Motor neuron (in vitro differentiated cells): ENCODE results near the gene ITFG1. TPM values are rescaled to one million over a fixed set of nuclear protein-coding genes. Genes with fewer than 3 reads are reported as not detected.
"Not testable (repeated sequence)": the region's sequence is repeated elsewhere in the genome, so short reads cannot be mapped to it uniquely, and the experiment has no call there.

Experiments used
- ATAC-seq, 8 experiments: fragments of 200-7000 bp; cut with Tn5 transposase; replicated peaks in 6 of 8; 2 replicates each; pipeline ENCODE4 v1.8.0; 2021; ENCODE audit warnings: mild to moderate bottlenecking in 8 of 8, moderate library complexity in 8 of 8
- H3K27ac ChIP-seq, 2 donors: fragments of 250-450 bp; sonication (Bioruptor Pico); 2 replicates each; pipeline ENCODE4 v1.9.0; 2021; ENCODE audit warnings: antibody characterized with exemption in 2 of 2, mild to moderate bottlenecking in 2 of 2, moderate library complexity in 1 of 2
- H3K4me1 ChIP-seq, 2 donors: fragments of 250-450 bp; sonication (Bioruptor Pico); replicated peaks in 1 of 2; 2 replicates each; pipeline ENCODE4 v1.6.1; 2021; ENCODE audit warnings: antibody characterized with exemption in 2 of 2, mild to moderate bottlenecking in 2 of 2, moderate library complexity in 1 of 2
- H3K4me3 ChIP-seq, 5 donors: fragments of 250-450 bp; sonication (Bioruptor Pico); 2 replicates each; pipeline ENCODE4 v1.9.0; 2021; ENCODE audit warnings: antibody characterized with exemption in 5 of 5, mild to moderate bottlenecking in 5 of 5, moderate library complexity in 4 of 5
- WGBS, 10 experiments: fragments of 450-650 bp; shearing (Covaris generic); methylation state at CpG; one replicate each; pipeline ENCODE4 v1.0.0; 2022; 5-methylcytosine and 5-hydroxymethylcytosine counted together
- in situ Hi-C, 9 experiments: fragments of 400-800 bp; cut with MboI; loops; one replicate each; pipeline ENCODE4 v1.15.0; 2021; ENCODE audit warnings: low sequenced_read_pairs in 9 of 9, low pct_unique_long_range_greater_than_20kb in 2 of 9; ENCODE audit not compliant: unreplicated experiment in 9 of 9
- total RNA-seq, 8 experiments: library from RNA; unstranded; fragments of 300-600 nt; gene quantifications; 2 replicates each; pipeline versions ENCODE4 v1.2.3 to v1.2.4, GENCODE V29; 2022

ITFG1 gene
- total RNA-seq, 8 experiments from 2014 or later = 50.5 to 110 (median 67.8) TPM

DNA sequence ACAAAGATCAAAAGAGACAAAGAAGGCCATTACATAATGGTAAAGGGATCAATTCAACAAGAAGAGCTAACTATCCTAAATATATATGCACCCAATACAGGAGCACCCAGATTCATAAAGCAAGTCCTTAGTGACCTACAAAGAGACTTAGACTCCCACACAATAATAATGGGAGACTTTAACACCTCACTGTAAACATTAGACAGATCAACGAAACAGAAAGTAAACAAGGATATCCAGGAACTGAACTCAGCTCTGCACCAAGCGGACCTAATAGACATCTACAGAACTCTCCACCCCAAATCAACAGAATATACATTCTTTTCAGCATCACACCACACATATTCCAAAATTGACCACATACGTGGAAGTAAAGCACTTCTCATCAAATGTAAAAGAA is 20.8 kb downstream of the ITFG1 start:
- in situ Hi-C loops = not testable (repeated sequence)

DNA sequence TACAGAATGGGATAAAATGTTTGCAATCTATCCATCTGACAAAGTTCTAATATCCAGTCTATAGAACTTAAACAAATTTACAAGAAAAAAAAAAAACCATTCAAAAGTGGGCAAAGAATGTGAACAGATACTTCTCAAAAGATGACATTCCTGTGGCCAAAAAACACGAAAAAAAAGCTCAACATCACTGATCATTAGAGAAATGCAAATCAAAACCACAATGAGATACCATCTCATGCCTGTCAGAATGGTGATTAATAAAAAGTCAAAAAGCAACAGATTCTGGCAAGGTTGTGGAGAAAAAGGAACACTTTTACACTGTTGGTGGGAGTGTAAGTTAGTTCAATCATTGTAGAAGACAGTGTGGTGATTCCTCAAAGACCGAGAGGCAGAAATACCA is 26.6 kb downstream of the ITFG1 start:
- in situ Hi-C loops, H3K4me1 ChIP-seq, H3K27ac ChIP-seq, H3K4me3 ChIP-seq, ATAC-seq: not testable (repeated sequence)
- WGBS, 10 experiments = 17 to 93% (median 86%) methylated on average over 1 to 2 of the region's 2 CpGs; no CpG with 5 or more reads in 2 of the 10 experiments

More for the DNA sequence above, 20.8 kb downstream of the ITFG1 start:
- H3K4me1 ChIP-seq, H3K27ac ChIP-seq, ATAC-seq, H3K4me3 ChIP-seq: not testable (repeated sequence)
- WGBS, 10 experiments = 20 to 90% (median 80%) methylated on average over 1 to 2 of the region's 3 CpGs; no CpG with 5 or more reads in 7 of the 10 experiments

DNA sequence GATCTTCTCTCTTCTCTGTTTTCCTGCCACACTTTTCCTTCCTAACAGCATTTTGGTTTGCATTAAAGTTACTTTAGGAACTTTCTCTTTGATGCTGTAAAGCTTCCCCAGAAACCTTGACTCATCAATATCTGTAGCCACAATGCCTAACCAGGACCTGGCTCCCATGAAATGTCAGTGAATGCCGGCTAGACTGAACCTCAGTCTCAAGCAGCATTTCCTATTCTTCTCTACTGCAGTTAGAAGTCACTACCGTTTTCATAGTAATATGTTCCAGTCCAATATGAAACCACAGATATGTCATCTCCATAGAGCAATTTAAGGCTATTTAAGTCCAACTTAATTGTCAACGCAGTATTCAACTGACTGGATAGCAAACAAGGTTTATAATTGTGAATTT is 28.9 kb downstream of the ITFG1 start:
- no peak for ATAC-seq
- no peak overlapping the region for H3K4me3 ChIP-seq
- no peaks in the 10 kb centered on the region for H3K4me1 ChIP-seq
- WGBS, 10 experiments = 29 to 100% (median 98%) methylated on average over 2 to 3 of the region's 3 CpGs; no CpG with 5 or more reads in 1 of the 10 experiments
- H3K27ac ChIP-seq = no peak overlapping the region
- in situ Hi-C loops = no loop called here

DNA sequence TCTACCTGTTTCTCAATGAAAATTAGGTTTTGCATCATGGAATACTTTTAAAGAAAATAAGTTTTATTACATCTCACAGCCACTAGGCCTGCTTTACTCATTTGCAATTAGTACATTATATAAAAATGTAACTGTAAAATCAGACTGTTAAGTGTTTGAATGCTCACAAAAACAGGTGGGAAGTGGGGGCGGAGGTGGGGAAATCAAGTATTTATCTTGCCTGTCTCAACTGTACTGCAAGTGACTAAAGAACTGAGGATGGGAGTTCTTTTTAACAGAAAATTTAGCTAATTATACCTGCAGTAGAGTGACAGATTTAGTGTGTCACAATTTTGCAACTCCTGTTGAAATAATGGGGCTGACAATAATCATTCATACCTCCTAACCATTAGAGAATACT is 34.1 kb downstream of the ITFG1 start:
- no peaks in the 10 kb centered on the region for H3K4me1 ChIP-seq
- no peak overlapping the region for H3K27ac ChIP-seq
- no peak for ATAC-seq
- H3K4me3 ChIP-seq = no peak overlapping the region
- WGBS, 10 experiments = 83 to 100% (median 100%) methylated on average over 1 of the region's 1 CpG; no CpG with 5 or more reads in 3 of the 10 experiments
- in situ Hi-C loops = no loop called here

DNA sequence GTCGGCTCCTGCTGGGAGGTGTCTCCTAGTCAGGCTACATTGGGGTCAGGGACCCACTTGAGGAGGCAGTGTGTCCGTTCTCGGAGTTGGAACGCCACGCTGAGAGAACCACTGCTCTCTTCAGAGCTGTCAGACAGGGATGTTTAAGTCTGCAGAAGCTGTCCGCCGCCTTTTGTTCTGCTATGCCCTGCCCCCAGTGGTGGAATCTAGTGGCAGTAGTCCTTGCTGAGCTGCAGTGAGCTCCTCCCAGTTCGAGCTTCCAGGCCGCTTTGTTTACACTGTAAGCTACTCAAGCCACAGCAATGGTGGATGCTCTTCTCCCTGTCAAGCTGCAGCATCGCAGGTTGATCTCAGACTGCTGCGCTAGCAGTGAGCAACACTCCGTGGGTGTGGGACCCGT is 36.0 kb downstream of the ITFG1 start:
- no peak overlapping the region for H3K27ac ChIP-seq
- H3K4me1 ChIP-seq = no peaks in the 10 kb centered on the region
- ATAC-seq = peak in 1 of 8 experiments; percentile 42
- 80 to 100% (median 90%) methylated on average over 1 to 10 of the region's 13 CpGs; no CpG with 5 or more reads in 5 of the 10 experiments for WGBS, 10 experiments
- no peak overlapping the region for H3K4me3 ChIP-seq
- in situ Hi-C loops = no loop called here

DNA sequence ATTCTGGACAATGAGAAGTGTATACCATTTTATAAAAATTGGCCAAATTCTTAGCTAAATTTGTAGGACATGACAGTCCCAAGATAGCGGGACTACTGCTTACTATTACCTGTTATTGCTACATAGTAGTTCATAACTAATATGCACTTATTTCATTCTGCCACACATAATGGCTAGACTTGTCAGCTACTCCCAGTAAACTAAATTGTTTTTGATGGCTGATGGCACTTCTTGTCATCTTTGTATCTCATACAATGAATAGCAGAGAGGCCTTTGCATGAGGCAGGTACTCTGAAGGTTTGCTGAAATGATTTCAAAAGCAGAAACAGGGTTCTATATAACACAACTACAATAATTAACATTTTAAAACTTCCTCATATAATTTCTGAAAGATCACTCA is 44.0 kb downstream of the ITFG1 start:
- H3K4me1 ChIP-seq = no peaks in the 10 kb centered on the region
- WGBS, 10 experiments = 83 to 100% (median 100%) methylated on average over 1 of the region's 1 CpG; no CpG with 5 or more reads in 3 of the 10 experiments
- H3K27ac ChIP-seq = no peak overlapping the region
- in situ Hi-C loops = no loop called here
- no peak overlapping the region for H3K4me3 ChIP-seq
- ATAC-seq = no peak

DNA sequence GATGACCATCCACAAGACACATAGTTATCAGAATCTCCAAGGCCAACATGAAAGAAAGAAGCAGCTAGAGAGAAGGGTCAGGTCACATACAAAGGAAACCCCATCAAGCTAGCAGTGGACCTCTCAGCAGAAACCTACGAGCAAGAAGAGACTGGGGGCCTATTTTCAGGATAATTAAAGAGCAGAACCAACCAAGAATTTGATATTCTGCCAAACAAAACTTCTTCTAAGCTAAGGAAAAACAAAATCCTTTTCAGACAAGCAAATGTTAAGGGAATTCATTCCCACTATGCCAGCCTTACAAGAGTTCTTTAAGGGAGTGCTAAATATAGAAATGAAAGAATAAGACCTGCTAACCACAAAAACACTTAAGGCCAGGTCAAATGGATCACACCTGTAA is 47.8 kb downstream of the ITFG1 start:
- no peak for ATAC-seq
- no peak overlapping the region for H3K27ac ChIP-seq
- no peak overlapping the region for H3K4me3 ChIP-seq
- in situ Hi-C loops = no loop called here
- no peaks in the 10 kb centered on the region for H3K4me1 ChIP-seq
- WGBS, 10 experiments = 71 to 100% (median 94%) methylated on average over 1 of the region's 1 CpG; no CpG with 5 or more reads in 2 of the 10 experiments

DNA sequence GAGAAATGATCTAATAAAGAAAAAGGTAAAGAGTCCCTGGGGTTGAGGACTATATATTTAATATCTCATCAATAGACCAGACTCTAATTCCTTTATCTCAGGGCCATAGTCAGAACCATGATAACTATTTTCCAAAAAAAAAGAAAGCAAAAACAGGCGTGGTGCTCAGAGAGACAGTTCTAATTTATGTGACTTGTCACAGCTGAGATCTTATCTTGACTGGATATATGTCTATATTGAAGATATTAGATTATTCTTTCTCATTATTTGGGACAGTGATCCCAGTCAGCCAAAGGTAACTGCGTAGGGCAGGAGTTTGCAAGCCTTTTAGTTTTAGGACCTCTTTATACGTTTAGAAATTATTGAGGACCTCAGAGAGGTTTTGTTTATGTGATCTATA is 52.4 kb downstream of the ITFG1 start:
- Histone ChIP-seq H3K4me3 (no peak overlapping the region), H3K27ac (no peak overlapping the region), H3K4me1 (no peaks in the 10 kb centered on the region)
- 60 to 100% (median 86%) methylated on average over 1 to 3 of the region's 3 CpGs for WGBS, 10 experiments
- no peak for ATAC-seq
- in situ Hi-C loops = no loop called here

DNA sequence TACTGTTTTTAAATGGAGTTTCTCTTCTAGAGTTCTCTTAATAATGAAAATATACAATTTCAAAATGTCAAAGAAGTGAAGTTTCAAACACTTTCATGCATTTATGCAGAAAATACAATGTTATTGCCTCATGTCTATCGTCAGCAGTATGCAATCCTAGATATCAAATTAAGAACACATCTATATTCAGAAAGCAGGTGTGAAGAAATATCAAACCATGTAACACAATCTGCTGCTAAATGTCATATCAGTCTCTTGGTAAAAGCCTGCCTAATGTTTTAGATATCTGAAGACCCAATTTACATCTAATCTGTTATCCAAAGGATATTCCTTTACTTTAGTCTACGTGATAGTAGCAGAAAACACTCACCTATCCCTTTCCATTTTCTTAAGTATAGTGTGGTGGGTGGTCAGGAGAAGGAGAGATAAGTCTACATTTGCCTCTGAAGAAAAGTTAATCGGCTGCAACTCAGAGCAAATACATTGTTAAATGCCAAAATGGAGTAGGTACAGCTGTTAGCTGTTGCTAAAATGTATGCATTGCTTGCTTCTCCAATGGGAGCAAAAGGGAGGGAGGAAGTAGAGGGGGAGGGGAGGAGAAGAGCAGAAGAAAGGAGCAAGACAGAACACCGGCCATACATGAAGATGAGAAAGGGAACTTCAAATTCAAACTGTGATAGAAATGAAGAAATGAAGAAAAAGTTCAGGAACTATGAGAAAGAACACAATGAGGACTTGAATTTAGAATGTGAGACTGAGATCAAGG is 64.9 kb downstream of the ITFG1 start:
- ATAC-seq = no peak
- WGBS, 10 experiments = 60 to 94% (median 87%) methylated on average over 1 to 4 of the region's 4 CpGs; no CpG with 5 or more reads in 1 of the 10 experiments

DNA sequence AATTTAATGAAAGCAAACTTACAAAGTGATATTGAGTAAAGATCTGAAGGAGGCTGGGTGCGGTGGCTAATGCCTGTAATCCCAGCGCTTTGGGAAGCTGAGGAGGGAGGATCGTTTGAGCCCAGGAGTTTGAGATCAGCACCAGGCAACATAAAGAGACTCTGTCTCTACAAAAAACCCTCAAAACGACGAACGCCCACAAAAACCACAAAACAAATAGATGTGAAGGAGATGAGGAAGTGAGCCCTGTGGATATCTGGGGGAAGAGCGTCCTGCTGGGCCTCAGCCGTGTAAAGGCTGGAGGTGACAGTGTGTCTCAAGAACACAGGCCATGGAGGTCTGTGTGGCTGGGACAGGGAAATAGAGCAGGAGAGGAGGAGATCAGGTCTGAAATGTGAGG is 68.8 kb downstream of the ITFG1 start:
- ATAC-seq = no peak
- WGBS, 10 experiments = 67 to 93% (median 81%) methylated on average over 1 to 8 of the region's 8 CpGs; no CpG with 5 or more reads in 1 of the 10 experiments
- Histone ChIP-seq H3K27ac (no peak overlapping the region), H3K4me1 (no peaks in the 10 kb centered on the region), H3K4me3 (no peak overlapping the region)
- in situ Hi-C loops = no loop called here

More for the DNA sequence above, 64.9 kb downstream of the ITFG1 start:
- in situ Hi-C loops = no loop called here
- Histone ChIP-seq H3K4me1 (no peaks in the 10 kb centered on the region), H3K27ac (no peak overlapping the region), H3K4me3 (no peak overlapping the region)

DNA sequence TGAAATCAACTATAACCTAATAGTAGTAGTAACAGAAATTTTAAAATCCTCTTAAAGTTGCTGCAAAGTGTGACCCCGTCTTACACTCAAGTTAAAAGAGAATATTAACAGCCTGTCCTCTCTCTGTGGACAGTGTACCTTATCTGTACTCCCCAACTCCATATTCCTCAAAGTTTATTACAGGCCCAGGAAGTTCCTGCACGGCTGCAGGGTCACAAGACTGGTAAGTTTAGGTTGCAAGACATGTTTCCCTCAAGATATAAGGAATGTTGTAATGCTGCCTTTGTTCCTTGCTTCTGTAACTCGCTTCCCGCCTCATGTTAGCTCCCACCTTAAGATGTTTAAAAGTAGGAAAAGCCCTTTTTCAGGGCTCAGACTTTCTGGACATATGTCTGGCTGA is 72.2 kb downstream of the ITFG1 start:
- Histone ChIP-seq H3K27ac (no peak overlapping the region), H3K4me3 (no peak overlapping the region), H3K4me1 (no peaks in the 10 kb centered on the region)
- 88 to 100% (median 96%) methylated on average over 1 to 4 of the region's 4 CpGs; no CpG with 5 or more reads in 1 of the 10 experiments for WGBS, 10 experiments
- in situ Hi-C loops = no loop called here
- ATAC-seq = no peak

DNA sequence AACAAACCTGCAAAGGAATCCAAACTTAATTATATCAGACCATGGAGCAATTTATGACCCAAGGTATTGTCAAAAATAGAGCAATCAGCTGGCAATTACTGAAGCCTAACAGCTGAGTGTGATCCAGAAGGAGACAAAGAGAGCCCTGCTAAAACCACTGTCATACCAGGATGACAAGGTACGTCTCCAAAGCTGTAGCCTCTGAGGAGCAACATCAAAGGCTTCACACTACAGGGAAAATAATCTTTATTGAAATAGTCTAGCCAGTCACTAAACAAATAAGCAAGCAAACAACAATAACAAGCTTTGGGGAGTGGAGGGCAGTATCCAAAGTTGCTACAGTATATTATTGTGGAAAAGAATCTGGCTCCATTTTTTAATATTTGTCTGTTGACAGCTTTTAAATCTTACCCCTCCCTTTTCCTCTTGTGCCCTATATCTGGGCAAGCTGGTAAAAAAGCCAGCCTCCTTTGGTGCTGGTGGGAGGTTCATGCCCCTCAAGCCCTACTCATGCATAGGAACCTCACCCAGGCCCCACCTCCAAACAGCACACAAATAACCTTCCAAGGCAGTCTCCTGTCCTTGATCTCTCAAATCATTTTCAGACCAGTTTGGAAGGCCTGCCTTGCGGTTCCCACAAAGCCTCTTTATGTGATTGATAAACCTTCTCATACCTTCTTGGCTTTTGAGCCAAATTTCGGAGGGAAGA is 73.7 kb downstream of the ITFG1 start:
- H3K4me1 ChIP-seq = peaks cover 0 to 2% of the 10 kb centered on the region in 2 donors
- in situ Hi-C loops = no loop called here
- H3K27ac ChIP-seq = no peak overlapping the region
- no peak overlapping the region for H3K4me3 ChIP-seq
- WGBS, 10 experiments = 79 to 100% (median 93%) methylated on average over 1 to 3 of the region's 3 CpGs
- ATAC-seq = no peak

DNA sequence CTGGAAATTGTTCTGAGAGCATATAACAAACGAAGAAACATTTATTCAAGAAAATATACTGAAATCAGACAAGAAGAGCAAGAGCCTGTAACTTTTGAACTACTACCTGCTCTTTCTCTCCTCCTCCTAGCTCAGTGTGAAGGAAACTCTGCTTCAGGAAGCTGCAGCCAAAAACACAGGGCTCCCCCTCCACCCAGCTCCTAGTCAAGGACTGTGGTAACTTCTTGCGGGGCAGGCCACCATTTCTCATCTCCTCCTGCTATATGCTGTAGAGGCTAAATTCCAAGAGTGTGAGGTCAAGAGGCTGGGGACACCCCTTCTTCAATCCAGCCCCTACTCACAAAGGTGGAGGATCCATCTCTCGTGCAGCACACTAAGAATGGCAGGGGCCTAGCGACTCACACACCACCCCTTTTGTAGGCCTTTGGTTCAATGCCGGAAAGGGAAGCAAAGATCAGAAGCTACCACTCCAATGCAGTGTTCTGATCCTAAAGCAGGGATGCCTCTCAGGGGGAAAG is 74.6 kb downstream of the ITFG1 start:
- no peak for ATAC-seq
- WGBS, 10 experiments = 67 to 100% (median 86%) methylated on average over 1 to 4 of the region's 5 CpGs; no CpG with 5 or more reads in 1 of the 10 experiments
- Histone ChIP-seq H3K4me1 (peaks cover 0 to 3% of the 10 kb centered on the region in 2 donors), H3K27ac (no peak overlapping the region), H3K4me3 (no peak overlapping the region)
- in situ Hi-C loops = no loop called here
